Activated T-cell treated with anti-CD3 and anti-CD28 coated beads for 48 hours (primary cell): ENCODE measurements around the gene SMIM20.

ENCODE experiments used
- DNase-seq: peaks from one replicate; pipeline ENCODE4 v3.0.0-alpha.2; 2020; ENCODE audit warnings: low read depth

Gene SMIM20

DNA sequence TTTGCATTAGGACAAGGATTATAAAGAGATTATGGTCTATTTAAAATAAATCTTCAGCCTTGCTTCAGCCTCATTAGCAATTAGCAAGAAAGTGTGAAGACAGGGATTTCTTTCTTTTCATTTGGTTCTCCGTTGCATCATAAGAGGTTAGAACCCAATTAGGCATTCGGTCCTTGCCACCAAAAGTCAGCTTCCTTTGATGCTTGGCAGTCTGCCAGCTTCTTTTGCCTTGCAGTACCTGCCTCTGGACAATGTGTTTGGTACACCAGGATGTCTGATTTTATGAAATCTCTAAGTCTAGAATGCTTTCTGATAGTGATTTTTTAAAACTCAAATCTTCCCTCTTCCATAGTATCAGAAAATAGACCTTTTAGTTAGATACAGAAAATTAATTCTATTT lies 12.4 kb downstream of the SMIM20 start:
- DNase-seq: no peak

DNA sequence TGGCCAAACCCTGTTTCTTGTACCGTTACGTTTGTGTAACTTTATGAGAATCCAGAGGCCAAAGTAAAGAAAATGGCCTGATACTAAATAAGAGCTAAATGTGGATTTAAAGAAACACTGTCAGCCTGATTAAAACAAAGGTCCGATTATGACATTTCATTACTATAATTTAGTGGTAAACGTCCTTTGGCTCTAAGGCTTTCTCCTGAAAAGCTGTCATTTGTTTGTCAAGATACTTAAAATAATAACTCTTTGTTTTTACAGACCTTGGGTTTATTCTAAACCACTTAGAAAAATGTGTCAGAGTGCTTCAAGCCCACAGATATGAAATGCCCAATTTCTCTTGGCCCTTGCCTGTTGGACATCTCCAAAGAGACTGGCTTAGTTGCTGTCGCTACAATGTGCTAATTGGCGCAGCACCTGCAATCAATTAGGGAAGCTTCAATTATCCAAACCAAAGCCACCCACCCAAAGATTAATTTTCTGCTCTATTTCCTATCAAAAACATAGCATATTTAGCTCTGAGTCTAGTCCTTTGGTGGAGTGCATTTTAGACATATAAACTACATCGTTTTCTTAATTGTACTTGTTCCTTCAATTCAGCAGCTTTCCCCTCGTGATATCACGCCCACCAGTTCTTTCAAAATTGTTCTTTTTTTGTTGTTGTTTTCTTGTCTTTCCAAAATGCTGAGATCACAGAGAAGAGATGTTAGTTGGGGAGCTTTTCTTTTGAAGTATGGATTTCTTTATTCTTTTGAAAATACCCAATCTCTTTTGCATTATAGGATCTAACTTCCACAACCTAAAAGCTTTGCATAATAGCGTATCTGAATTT lies 13.6 kb downstream of the SMIM20 start:
- no peak for DNase-seq

- no peak for DNase-seq
Measured at GRCh38 chr4:25928379-25929297, 14.6 kb downstream of the SMIM20 start.

DNA sequence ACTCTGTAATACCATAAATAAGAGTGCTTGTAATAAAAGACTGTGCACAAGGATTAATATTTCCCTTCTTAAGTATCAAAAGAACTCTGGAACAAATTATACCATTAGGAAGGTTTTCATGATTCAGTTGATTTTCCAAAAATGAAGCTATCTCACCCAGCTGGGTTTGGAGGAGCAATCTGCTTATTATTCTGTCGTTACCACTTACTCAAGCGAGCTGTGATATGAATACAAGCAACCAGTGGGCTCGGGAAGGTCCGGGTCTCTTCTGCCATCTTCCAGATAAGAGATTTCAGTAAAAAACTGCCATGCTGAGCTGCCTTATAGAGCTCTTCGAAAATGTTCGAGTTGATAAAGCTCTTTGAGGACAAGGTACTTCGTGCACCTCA lies 15.3 kb downstream of the SMIM20 start:
- no peak for DNase-seq

GRCh38 chr4:25930731-25931354 lies 16.8 kb downstream of the SMIM20 start:
- DNase-seq: no peak

- no peak for DNase-seq
Measured at GRCh38 chr4:25936696-25937095, 22.7 kb downstream of the SMIM20 start.

- no peak for DNase-seq
Measured at GRCh38 chr4:25937801-25938200, 23.8 kb downstream of the SMIM20 start.

DNA sequence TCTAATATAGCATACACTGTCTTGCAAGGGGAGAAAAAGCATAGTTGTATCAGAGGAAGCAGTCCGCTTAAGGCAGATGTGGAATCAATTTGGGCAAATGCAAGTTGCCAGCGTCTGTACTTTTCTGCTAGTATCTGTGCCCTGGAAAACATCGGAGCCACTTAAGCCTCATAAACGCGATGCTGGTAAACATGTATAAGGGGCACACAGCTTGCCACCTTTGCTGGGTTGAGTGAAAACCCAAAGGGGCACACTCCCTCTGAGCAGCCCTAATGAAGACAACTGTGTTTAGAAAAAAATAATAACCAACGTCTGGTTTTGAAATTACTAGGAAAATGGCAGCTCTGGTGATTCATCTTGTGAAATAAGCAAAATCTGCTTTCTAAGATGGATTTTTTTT lies 24.3 kb downstream of the SMIM20 start:
- no peak for DNase-seq

DNA sequence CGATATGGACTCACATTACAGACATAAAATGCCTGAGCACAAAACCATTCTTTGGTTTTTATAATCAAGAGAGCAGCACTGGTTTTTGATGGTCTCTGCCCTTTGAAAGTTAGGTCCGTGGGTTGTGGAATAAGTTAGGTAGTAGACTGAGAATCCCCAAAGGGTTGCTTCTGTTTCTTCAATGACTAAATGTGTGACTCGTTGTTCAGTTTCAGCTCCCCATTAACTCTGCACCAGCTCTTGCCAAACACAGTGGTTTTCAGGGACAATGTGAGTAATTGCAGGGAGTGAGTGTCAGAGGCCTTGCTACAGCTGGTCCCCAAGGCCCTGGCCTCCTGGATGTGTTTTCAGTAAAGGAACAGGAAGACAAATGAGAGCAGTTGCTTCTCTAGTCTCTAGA lies 24.8 kb downstream of the SMIM20 start:
- DNase-seq: peak; percentile 43

DNA sequence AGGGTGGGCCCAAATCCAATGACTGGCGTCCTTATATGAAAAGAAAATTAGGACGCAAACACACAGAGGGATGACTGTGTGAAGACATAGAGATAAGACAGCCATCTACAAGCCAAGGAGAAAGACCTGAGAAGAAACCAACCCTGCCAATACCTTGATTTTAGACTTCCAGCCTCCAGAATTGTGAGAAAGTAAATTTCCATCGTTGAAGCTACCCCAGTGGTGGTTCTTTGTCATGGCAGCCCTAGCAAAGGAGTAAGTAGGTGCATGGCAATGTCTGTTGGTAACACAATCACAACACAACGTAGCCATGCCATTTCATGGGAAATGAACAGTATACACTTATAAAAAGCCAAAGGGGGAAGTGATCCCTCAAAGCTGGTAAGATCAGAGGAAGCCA lies 25.3 kb downstream of the SMIM20 start:
- DNase-seq: no peak

GRCh38 chr4:25941457-25942221 lies 27.6 kb downstream of the SMIM20 start:
- no peak for DNase-seq

DNA sequence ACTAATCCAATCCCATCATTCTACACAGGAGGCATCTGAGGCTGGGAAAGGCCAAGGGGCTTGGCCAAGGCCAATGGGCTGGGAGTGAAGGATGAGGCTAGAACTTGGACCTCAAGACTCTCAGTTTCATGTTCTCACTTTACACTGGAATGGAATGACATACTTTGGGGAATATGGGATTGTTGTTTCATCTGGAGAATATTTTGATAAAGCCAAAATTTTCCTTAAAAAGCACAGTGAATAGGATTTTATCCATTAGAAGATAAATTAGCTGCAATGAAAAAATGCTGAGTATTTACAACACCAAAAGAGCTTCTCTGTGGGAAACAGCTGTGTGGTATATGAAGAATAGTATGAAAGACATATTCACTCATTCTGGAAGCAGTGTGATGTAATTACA lies 29.3 kb downstream of the SMIM20 start:
- no peak for DNase-seq

GRCh38 chr4:25943805-25944204 lies 29.8 kb downstream of the SMIM20 start:
- DNase-seq: no peak

GRCh38 chr4:25948051-25948450 lies 34.0 kb downstream of the SMIM20 start:
- no peak for DNase-seq

DNA sequence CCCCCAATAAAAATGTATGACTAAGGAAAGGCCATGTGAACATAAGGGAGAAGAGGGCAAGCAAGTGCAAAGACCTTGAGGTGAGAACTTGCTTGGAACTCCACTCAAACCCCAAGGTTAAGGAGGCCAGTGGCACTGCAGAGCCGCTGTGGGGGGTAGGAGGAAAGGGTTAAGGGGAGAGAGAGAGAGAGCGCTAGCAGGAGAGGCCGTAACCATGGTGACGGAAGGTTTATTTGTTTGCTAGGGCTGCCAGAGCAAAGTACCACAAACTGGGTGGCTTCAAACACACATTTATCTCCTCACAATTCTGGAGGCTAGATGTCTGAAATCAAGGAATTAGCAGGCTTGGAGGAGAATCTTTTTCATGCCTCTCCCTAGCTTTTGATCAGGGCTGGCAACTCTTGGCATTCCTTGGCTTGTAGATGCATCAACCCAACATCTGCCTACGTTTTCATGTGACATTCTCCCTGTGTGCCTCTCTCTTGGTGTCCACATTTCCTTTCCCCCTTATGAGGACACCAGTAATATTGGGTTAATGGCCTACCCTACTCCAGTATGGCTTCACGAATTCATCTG lies 35.2 kb downstream of the SMIM20 start:
- DNase-seq: no peak

- no peak for DNase-seq
Measured at GRCh38 chr4:25949994-25950393, 36.0 kb downstream of the SMIM20 start.

DNA sequence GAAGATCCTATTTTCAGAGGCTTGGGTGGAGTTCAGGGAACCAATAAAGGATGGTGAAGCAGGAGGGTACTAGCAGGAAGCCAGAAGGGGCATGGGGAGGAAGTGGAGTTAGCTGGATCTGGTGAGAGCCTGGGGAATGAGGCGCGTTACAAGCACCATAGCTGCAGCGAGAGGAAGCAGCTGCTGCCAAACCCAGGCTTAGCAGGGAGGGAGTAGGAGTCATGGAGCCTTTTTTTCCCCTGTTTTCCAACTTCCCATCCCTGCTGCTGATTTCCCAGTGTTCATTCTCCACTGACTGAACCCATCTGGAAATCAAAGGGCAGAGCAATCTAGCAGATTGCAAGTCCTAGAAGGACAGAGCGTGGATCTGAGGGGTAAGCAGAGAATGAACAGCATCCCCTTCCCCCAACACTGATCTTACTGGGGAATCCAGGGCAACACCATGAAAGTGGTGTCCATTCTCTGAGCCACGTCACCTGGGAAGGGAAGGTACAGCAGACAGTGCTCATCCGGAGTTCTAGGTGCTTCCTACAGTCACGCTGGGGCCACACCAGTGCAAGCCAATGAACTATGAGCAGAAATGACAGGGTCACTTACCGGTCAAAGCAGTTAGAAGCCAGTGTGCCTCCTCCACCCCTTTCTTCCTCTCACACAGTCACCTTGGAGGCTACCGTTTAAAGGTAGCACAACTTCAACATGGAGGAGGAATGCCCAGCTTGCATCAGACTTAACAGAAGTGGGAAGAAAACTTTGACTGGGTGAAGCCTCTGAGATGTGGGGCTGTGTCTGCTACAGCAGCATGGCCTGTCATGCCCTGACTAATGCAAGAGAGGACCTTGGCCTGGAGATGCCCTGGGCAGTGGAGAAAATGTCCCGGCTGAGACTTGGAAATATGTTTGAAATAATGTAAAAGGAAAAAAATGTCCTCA lies 36.7 kb downstream of the SMIM20 start:
- DNase-seq: no peak

- DNase-seq: no peak
Measured at GRCh38 chr4:25951390-25951952, 37.5 kb downstream of the SMIM20 start.

GRCh38 chr4:25953740-25954139 lies 39.7 kb downstream of the SMIM20 start:
- no peak for DNase-seq

DNA sequence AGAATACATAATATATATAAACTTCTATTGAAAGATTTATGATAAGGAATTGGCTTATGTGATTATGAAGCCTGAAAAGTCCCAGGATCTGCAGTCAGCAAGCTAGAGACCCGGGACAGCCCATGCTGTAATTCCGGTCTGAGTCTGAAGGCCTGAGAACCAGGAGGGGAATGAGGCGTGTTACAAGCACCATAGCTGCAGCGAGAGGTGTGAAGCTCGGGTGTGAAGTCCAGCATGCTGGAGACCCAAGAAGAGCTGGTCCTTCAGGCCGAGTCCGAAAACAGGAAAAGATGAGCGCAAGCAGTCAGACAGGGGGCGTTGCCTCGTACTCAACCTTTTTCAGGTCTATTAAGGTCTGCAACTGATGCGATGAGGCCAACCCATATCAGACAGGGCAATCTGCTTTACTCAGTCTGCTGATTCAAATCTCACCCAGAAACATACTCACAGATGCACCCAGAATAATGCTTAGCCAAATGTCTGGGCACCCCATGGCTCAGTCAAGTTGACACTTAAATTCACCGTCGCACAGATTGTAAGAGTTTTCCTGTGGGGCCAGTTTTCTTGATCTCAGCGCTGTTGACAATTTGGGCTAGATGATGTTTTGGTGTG lies 40.4 kb downstream of the SMIM20 start:
- no peak for DNase-seq
